ENCODE data around the gene KSR2.

DNA sequence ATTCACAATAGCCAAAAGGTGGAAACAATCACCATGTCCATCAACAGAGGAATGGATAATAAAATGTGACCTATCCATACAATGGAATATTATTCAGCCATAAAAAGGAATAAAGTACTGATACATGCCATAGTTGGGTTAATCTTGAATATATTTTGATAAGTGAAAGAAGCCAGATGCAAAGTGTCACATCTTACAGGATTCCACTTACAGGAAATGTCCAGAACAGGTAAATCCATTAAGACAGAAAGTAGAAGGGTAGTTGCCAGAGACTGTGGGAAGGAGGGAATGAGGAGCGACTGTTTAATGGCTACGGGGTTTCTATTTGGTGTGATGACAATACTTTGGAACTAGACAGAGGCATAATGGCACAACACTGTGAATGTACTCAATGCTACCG lies 171.6 kb downstream of the KSR2 start:
- TF ChIP-seq POLR2AphosphoS5 (IDR thresholded peaks at IDR 0.05) (no peak), POLR2A (IDR thresholded peaks at IDR 0.05) (no peak)
- TF ChIP-seq, protein P1, sequence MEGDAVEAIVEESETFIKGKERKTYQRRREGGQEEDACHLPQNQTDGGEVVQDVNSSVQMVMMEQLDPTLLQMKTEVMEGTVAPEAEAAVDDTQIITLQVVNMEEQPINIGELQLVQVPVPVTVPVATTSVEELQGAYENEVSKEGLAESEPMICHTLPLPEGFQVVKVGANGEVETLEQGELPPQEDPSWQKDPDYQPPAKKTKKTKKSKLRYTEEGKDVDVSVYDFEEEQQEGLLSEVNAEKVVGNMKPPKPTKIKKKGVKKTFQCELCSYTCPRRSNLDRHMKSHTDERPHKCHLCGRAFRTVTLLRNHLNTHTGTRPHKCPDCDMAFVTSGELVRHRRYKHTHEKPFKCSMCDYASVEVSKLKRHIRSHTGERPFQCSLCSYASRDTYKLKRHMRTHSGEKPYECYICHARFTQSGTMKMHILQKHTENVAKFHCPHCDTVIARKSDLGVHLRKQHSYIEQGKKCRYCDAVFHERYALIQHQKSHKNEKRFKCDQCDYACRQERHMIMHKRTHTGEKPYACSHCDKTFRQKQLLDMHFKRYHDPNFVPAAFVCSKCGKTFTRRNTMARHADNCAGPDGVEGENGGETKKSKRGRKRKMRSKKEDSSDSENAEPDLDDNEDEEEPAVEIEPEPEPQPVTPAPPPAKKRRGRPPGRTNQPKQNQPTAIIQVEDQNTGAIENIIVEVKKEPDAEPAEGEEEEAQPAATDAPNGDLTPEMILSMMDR (IDR thresholded peaks at IDR 0.05): no peak
